Prostate gland (tissue), 2 donors: ENCODE results near the gene KCNQ1. TPM values are rescaled to one million over a fixed set of nuclear protein-coding genes. Genes with fewer than 3 reads are reported as not detected.

Experiments
- DNase-seq: peaks from one replicate; pipeline ENCODE4 v3.0.0-alpha.2; 2019; ENCODE audit warnings: low spot score
- H3K27ac ChIP-seq, 2 donors: fragments of 200-600 bp; sonication (generic); 2 replicates each; pipeline ENCODE4 v1.5.1; 2017 to 2019
- H3K27me3 ChIP-seq: fragments of 200-600 bp; sonication (generic); replicated peaks from 2 replicates; pipeline ENCODE4 v1.5.1; 2019; ENCODE audit not compliant: insufficient read depth
- H3K36me3 ChIP-seq, 2 donors: fragments of 200-600 bp; sonication (generic); 1 replicate in 1 of 2; 2 replicates in 1 of 2; pipeline versions ENCODE4 v1.5.1 to v1.8.1; 2017 to 2019
- H3K4me1 ChIP-seq: fragments of 200-600 bp; sonication (generic); replicated peaks from 2 replicates; pipeline ENCODE4 v1.5.1; 2019
- H3K4me3 ChIP-seq, 2 donors: fragments of 200-600 bp; sonication (generic); 2 replicates each; pipeline ENCODE4 v1.5.1; 2017 to 2019
- H3K9me3 ChIP-seq: fragments of 200-600 bp; sonication (generic); 2 replicates; pipeline ENCODE4 v1.5.1; 2017
- POLR2A ChIP-seq: fragments of 450-650 bp; IDR thresholded peaks from one replicate; pipeline ENCODE4 v1.6.1; 2016; ENCODE audit warnings: antibody characterized with exemption, mild to moderate bottlenecking
- POLR2AphosphoS5 ChIP-seq: sonication (generic); formaldehyde crosslinking; IDR thresholded peaks from one replicate; pipeline ENCODE4 v1.6.1; 2017; ENCODE audit warnings: antibody characterized with exemption
- WGBS: methylation state at CpG from one replicate; pipeline ENCODE4 v1.1.5; 2018; 5-methylcytosine and 5-hydroxymethylcytosine counted together
- intact Hi-C: fragments of 100-400 bp; cut with DNase I; formaldehyde crosslinking; loops from one replicate; pipeline ENCODE4 v1.14.2; 2022
- total RNA-seq, 2 donors: library from RNA; depleted of rRNA; stranded (reverse); fragments of >200 nt; gene quantifications; one replicate each; pipeline ENCODE4 v1.1.0, GENCODE V29; 2016
- TF ChIP-seq, protein P1 (sequence below), 4 experiments: fragments of 200-600 bp in 2 of 4; fragments of 450-650 bp in 2 of 4; sonication (generic) in 2 of 4; IDR thresholded peaks; 1 replicate in 3 of 4; 2 replicates in 1 of 4; pipeline ENCODE4 v1.5.1; 2016 to 2019; ENCODE audit warnings: antibody characterized with exemption in 4 of 4, mild to moderate bottlenecking in 2 of 4, moderate library complexity in 2 of 4

The KCNQ1 gene
- total RNA-seq, 2 donors from 2014 or later: 10.0 to 33.8 TPM

DNA sequence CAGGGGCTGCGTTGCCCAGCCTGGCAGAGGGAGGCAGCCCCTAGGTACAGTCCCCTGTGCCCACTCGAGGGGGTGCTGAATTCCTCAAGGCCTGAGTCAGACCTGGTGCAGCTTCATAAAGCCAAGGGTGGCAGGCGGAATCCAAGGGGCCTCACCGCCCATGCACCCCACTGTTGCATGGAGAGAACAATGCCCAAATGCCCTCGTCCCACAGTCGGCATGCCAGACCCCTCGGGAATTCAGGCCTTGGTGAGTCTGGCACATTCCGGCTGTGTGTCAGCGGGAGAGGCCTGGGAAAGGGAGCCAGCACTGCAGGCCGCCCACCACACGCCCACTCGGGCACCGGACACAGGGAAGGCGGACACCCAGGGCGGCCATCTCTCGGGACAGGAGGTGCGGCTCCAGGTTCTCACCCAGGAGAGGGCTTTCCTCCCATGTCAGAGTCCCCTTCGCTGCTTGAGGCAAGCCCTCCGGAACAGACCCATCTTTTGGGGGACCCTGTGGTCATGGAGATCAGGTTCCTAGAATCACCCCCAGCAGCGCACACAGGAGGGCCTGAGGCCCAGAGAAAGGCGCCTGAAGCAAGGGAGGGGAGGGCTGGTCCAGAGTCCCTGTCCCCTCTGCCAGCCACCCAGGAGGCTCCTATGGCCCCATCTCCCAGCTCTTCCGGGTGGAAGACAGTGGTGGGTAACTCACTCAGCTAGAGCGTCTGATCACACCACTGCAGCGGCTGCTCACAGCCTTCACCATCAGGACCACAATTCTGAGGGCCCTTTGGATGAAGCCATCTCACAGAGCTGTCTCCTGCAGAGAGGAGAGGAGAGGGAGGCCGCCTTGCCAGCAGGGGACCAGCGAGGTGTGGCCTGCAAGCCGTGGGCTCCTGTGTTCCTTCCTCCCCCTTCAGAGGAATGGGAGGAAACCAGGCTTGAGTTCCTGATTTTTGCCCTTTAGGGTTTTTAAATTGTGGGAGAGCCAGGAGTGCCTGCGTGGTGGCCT lies 286.6 kb downstream of the KCNQ1 start:
- no peaks in the 10 kb centered on the region for H3K36me3 ChIP-seq
- intact Hi-C loops: no loop called here
- H3K27ac ChIP-seq: no peak overlapping the region
- no peaks in the 10 kb centered on the region for H3K9me3 ChIP-seq
- 84% methylated on average over 12 of the region's 28 CpGs for WGBS
- H3K4me1 ChIP-seq: no peaks in the 10 kb centered on the region
- no peaks in the 10 kb centered on the region for H3K27me3 ChIP-seq
- no peak for DNase-seq
- H3K4me3 ChIP-seq: no peak overlapping the region
- TF ChIP-seq, protein P1, sequence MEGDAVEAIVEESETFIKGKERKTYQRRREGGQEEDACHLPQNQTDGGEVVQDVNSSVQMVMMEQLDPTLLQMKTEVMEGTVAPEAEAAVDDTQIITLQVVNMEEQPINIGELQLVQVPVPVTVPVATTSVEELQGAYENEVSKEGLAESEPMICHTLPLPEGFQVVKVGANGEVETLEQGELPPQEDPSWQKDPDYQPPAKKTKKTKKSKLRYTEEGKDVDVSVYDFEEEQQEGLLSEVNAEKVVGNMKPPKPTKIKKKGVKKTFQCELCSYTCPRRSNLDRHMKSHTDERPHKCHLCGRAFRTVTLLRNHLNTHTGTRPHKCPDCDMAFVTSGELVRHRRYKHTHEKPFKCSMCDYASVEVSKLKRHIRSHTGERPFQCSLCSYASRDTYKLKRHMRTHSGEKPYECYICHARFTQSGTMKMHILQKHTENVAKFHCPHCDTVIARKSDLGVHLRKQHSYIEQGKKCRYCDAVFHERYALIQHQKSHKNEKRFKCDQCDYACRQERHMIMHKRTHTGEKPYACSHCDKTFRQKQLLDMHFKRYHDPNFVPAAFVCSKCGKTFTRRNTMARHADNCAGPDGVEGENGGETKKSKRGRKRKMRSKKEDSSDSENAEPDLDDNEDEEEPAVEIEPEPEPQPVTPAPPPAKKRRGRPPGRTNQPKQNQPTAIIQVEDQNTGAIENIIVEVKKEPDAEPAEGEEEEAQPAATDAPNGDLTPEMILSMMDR (IDR thresholded peaks at IDR 0.05): no peak
- TF ChIP-seq POLR2AphosphoS5 (no peak), POLR2A (no peak)

DNA sequence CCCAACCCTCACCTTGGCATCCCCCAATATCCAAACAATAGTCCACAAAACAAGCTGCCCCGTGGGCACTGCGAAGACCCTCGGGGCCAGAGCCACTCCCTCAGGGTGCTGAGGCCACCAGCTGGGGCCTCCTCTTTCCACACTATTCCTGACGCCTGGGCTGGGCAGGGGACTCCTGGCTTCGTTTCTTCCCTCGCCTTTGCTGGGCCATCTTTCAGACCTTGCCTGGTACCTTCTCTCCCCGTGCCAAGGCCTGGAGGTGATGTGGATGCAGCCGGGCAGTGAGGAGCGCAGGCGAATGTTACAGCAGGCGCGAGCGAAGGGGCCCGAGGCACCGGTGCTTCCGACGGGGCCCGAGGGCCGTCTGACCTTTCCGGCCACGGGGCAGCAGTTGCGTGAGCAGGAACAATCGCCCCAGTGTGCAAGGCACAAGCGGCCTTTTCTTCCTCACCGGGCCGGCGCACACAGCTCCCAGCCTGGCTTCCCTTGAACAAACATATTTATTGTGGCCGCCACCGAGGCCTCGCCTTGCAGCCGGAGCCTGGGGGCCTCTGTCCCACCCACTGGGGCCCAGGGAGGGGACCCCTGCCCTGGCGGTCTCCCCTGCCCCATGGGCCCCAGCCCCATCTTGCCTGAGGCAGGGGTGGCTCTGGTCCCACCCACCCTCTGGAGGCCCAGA lies 287.6 kb downstream of the KCNQ1 start:
- no peak for DNase-seq
- WGBS: 92% methylated on average over 32 of the region's 32 CpGs
- TF ChIP-seq, protein P1 (IDR thresholded peaks at IDR 0.05): no peak
- TF ChIP-seq POLR2AphosphoS5: no peak
- TF ChIP-seq POLR2A: no peak

DNA sequence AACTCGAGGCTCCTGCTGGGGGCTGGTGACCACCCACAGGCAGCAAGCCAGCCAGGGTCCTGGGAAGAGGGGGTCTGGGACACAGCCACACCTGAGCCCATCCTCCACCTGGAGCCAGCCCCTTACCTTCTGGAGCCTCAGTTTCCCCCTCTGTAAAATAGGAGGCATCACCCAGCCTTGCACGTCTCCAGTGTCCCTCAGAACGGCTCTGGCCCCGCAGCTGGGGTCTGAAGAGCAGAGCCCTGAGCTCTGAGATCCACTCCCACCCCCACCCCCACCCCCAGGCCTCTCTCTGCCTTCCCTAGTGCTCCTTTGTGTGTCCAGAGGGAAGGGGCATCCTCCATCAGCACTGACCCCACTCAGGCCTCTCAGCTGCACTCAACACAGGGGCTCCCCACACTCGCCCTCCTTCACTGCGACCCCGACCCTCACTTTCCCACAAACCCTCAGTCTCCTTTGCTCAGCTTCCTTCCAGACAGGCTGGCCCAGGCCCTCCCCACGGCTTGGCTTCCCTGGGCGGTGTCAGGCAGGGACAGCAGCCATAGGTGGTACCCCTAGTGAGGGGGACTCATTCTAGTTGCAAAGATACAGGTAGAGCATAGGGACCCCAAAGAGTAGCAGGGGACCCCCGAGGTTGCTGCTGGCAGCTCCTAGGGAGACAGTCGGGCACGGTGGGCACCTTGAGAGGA lies 288.3 kb downstream of the KCNQ1 start:
- Histone ChIP-seq H3K27me3 (no peaks in the 10 kb centered on the region), H3K27ac (no peak overlapping the region), H3K9me3 (no peaks in the 10 kb centered on the region), H3K4me1 (no peaks in the 10 kb centered on the region), H3K36me3 (no peaks in the 10 kb centered on the region), H3K4me3 (no peak overlapping the region)
- WGBS: 82% methylated on average over 12 of the region's 12 CpGs
- intact Hi-C loops: no loop called here
- TF ChIP-seq POLR2AphosphoS5 (no peak), POLR2A (no peak)
- TF ChIP-seq, protein P1 (IDR thresholded peaks at IDR 0.05): no peak
- no peak for DNase-seq

More for the DNA sequence above, 287.6 kb downstream of the KCNQ1 start:
- Histone ChIP-seq H3K4me3 (no peak overlapping the region), H3K4me1 (no peaks in the 10 kb centered on the region), H3K27ac (no peak overlapping the region), H3K9me3 (no peaks in the 10 kb centered on the region), H3K36me3 (no peaks in the 10 kb centered on the region), H3K27me3 (no peaks in the 10 kb centered on the region)
- intact Hi-C loops: no loop called here

DNA sequence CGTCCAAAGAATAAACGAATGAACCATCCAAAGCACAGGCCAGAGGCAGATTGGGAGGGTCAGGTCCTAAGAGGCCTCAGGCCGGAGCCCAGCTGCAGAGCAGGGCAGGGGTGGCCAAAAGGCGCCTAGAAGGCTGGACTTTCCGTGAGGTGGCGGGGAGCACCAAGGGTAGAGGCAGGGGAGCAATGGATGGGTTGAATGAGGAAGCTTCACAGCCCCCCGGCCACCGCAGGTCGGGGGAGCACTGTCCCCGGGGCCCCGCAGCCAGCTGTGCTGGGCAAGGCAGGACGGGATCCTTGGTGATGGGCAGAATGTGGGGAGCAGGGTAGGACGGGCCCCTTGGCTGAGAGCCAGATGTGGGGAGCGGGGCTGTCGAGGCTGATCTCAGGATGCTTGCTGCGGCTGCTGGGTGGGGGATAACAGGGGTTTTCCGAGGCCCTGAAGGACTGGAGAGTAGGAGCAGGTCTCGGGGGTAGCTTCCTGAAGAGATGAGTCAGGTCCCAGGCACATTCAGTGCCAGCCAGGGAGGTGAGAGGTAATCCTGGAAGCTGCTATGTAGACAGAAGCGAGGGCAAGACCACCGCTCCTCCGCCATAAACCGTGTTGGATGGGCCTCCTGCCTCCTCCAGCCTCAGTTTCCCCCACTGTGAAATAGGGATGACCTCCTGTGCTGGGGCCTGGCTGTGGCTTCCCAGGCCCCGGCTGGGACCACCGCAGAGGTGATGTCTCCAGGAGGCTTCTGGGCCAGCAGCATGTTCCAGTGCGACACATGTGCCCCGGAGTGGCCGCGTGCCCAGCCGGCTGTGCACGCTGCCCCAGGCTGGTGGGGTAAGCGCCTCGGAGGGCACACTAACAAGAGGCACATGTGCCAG lies 289.6 kb downstream of the KCNQ1 start:
- no peaks in the 10 kb centered on the region for H3K4me1 ChIP-seq
- intact Hi-C loops: no loop called here
- H3K27me3 ChIP-seq: no peaks in the 10 kb centered on the region
- DNase-seq: no peak
- 91% methylated on average over 32 of the region's 32 CpGs for WGBS
- H3K4me3 ChIP-seq: no peak overlapping the region
- no peaks in the 10 kb centered on the region for H3K9me3 ChIP-seq
- no peak overlapping the region for H3K27ac ChIP-seq
- no peaks in the 10 kb centered on the region for H3K36me3 ChIP-seq
- no peak for TF ChIP-seq POLR2AphosphoS5
- TF ChIP-seq POLR2A: no peak
- TF ChIP-seq, protein P1 (IDR thresholded peaks at IDR 0.05): no peak
